SH-SY5Y (cell line): Measurements from ENCODE around the gene PDHB.

Experiments used
- GATA2 ChIP-seq: IDR thresholded peaks from 2 replicates; pipeline ENCODE4 v1.6.1; 2011; ENCODE audit warnings: mild to moderate bottlenecking, low read depth, low read length
- GATA3 ChIP-seq: IDR thresholded peaks from 2 replicates; pipeline ENCODE4 v1.6.1; 2011; ENCODE audit warnings: low read depth, mild to moderate bottlenecking, low read length, moderate library complexity

GRCh38 chr3:58386626-58387365, 46.8 kb downstream of the PDHB start:
- TF ChIP-seq GATA3 (no peak), GATA2 (no peak)
